GM19452 (cell line): Measurements from ENCODE around the gene TRAF5.

Source experiments
- ATAC-seq: cut with Tn5 transposase; IDR thresholded peaks from one replicate; pipeline ENCODE4 v1.9.1; 2021; ENCODE audit not compliant: unreplicated experiment

TRAF5 gene

DNA sequence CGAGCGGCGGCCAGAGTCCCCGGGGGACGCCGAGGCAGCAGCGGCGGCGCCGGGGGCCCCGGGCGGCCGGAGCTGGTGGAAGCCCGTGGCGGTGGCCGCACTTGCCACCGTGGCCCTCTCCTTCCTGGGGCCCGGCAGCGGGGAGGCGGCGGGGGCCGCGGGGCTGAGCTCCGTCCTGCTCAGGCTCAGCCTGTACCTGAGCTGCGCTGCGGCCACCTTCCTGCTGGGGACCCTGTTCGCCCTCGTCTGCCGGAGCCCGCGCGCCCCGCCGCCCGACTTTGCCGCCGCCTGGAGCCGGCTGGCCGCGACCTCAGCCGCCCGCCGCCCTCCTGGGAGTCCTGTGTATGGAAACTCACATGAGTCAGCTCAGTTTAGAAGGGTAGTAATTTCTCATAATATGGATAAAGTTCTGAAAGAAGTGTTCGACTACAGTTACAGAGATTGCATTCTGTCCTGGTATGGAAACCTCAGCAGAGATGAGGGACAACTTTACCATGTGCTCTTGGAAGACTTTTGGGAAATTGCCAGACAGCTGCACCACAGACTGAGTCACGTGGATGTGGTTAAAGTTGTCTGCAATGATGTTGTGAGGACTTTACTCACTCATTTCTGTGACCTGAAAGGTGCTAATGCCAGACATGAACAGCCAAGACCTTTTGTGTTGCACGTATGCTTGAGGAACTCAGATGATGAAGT, 90.1 kb downstream of the TRAF5 start:
- ATAC-seq, result peak; percentile 66

- ATAC-seq, result no peak
Observed at GRCh38 chr1:211420389-211420788, 93.8 kb downstream of the TRAF5 start.

DNA sequence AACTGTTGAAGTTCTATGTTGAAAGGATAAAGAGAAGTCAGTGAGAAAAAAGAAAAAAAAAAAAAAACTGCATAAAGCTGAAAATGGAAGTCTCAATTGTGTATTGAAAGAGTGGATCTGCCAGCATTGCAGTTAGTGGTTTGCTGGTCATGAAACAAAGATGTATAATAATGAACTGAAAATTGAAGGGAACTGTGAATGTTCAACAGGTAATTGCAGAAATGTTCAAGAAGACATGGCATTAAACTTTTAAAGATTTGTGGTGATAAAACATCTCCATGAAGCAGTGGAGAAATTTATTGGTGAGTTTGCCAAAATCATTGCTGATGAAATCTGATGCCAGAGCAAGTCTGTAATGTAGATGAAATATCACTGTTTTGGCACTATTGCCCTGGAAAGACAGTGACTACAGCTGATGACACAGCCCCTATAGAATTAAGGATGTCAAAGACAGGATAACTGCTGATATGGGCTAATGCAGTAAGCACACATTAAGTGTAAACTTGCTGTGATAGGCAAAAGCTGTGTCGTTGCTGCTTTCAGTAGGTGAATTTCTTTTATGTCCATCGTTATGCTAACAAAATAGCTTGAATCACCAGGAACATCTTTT, 94.3 kb downstream of the TRAF5 start:
- ATAC-seq, result no peak

DNA sequence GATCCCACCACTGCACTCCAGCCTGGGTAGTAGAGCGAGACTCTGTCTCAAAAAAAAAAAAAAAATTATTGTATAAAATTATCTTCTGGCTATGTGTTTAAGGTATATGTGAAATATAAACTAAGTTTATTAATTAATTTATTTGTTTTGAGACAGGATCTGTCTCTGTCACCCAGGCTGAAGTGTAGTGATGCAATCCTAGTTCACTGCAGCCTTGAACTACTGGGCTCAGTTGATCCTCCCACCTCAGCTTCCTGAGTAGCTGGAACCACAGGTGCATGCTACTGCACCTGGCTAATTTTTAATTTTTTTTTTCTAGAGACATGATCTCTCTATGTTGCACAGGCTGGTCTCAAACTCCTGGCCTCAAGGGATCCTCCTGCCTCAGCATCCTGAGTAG, 97.4 kb downstream of the TRAF5 start:
- ATAC-seq, result no peak
